ENCODE results near the gene HEBP1. TPM values are rescaled to one million over a fixed set of nuclear protein-coding genes. Genes with fewer than 3 reads are reported as not detected.

HEBP1 gene
- total RNA-seq, 2 donors from 2014 or later: 30.0 to 40.3 TPM

DNA sequence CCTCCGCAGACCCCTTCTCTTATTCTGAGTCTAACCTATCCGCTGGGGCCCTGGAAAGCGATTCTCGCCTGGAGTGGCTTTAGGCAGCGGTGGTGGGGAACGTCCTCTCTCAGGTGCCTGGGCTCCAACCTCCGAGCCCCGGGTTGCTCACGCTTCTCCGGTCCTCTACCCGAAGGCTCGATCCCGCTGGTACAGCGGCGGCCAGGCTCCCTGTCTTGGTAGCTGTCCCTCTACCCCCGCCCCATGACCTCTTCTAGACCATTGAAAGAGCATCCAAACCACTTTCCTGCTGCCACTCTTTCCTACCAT, 505 bp upstream of the HEBP1 start:
- 3% methylated on average over 16 of the region's 16 CpGs for WGBS
- Histone ChIP-seq H3K4me1 (replicated peaks) (peaks cover 3% of the 10 kb centered on the region), H3K27ac (peak overlapping the region; percentile 95 to 96), H3K4me3 (peak overlapping the region; percentile 67 to 82), H3K27me3 (replicated peaks; ENCODE audit: insufficient read depth) (no peaks in the 10 kb centered on the region), H3K36me3 (no peaks in the 10 kb centered on the region), H3K9me3 (no peaks in the 10 kb centered on the region)
- TF ChIP-seq, protein P1, sequence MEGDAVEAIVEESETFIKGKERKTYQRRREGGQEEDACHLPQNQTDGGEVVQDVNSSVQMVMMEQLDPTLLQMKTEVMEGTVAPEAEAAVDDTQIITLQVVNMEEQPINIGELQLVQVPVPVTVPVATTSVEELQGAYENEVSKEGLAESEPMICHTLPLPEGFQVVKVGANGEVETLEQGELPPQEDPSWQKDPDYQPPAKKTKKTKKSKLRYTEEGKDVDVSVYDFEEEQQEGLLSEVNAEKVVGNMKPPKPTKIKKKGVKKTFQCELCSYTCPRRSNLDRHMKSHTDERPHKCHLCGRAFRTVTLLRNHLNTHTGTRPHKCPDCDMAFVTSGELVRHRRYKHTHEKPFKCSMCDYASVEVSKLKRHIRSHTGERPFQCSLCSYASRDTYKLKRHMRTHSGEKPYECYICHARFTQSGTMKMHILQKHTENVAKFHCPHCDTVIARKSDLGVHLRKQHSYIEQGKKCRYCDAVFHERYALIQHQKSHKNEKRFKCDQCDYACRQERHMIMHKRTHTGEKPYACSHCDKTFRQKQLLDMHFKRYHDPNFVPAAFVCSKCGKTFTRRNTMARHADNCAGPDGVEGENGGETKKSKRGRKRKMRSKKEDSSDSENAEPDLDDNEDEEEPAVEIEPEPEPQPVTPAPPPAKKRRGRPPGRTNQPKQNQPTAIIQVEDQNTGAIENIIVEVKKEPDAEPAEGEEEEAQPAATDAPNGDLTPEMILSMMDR (IDR thresholded peaks at IDR 0.05): no peak
- TF ChIP-seq POLR2A (IDR thresholded peaks at IDR 0.05): no peak
- no peak for DNase-seq (ENCODE audit: low spot score)
- intact Hi-C loops (cut with DNase I): loop anchor here (5.0 kb wide), 1 partner anchor 83 kb away; no protein-coding TSS in a partner anchor

DNA sequence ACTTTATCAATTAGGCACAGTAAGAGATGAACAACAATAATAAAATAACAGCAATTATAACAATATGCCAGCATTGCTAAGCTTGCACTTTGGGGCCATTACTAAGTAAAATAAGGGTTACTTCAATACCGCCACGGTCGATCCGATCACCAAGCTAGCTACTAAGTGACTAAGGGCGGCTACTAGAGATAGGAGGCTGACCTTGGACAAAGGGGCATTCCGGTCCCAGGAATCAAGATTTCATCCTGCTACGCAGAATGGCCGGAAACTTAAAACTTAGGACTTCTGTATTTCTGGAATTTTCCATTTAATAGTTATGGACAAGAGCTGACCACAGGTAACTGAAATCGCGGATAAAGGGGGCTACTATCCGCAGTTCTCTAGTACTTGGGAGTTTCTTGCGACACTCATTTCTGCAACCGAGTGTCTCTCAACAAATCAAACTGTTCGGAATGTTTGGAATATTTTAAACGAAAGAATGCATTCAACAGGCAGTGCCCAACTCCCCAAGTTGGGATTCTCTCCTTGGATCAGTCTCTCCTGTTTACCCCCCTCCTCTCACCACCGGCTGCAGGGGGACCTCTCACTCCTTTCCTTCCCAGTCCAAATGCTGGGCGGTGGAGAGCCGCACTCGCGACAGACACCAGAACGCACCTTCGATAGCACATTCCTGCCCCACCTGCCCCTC, 650 bp downstream of the HEBP1 start:
- 26% methylated on average over 22 of the region's 22 CpGs for WGBS
- DNase-seq (ENCODE audit: low spot score): no peak
- Histone ChIP-seq H3K27me3 (replicated peaks; ENCODE audit: insufficient read depth) (no peaks in the 10 kb centered on the region), H3K36me3 (no peaks in the 10 kb centered on the region), H3K4me3 (peak overlapping the region; percentile 67 to 82), H3K9me3 (no peaks in the 10 kb centered on the region), H3K4me1 (replicated peaks) (peaks cover 3% of the 10 kb centered on the region), H3K27ac (peak overlapping the region; percentile 73 to 95)
- intact Hi-C loops (cut with DNase I): no loop called here
- TF ChIP-seq POLR2A (IDR thresholded peaks at IDR 0.05): no peak
- TF ChIP-seq, protein P1 (IDR thresholded peaks at IDR 0.05): no peak
- TF ChIP-seq POLR2AphosphoS5 (IDR thresholded peaks at IDR 0.05): no peak

DNA sequence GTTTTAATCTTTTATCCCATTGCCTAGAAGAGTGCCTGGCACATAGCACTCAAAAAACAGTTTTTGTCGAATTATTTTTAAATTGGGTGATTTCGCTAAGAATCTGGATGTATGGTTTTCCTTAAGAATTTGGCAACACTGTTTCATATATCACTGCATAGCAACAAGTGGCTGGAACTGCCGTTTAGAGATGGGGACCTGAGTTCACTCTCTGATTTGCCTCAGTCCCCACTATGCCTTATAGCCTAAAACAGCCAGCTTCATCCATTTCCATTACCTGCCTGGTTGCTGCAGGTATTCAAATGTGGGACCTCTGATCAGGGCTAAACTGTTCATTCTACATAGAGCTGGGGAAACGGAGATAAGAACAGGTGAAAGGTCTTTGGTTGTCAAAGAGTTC, 1.8 kb downstream of the HEBP1 start:
- DNase-seq (ENCODE audit: low spot score): no peak
- intact Hi-C loops (cut with DNase I): no loop called here
- Histone ChIP-seq H3K4me1 (replicated peaks) (peaks cover 3% of the 10 kb centered on the region), H3K27ac (no peak overlapping the region), H3K36me3 (no peaks in the 10 kb centered on the region), H3K9me3 (no peaks in the 10 kb centered on the region), H3K27me3 (replicated peaks; ENCODE audit: insufficient read depth) (no peaks in the 10 kb centered on the region), H3K4me3 (no peak overlapping the region)
- 86% methylated on average over 4 of the region's 4 CpGs for WGBS
- TF ChIP-seq, protein P1 (IDR thresholded peaks at IDR 0.05): no peak

DNA sequence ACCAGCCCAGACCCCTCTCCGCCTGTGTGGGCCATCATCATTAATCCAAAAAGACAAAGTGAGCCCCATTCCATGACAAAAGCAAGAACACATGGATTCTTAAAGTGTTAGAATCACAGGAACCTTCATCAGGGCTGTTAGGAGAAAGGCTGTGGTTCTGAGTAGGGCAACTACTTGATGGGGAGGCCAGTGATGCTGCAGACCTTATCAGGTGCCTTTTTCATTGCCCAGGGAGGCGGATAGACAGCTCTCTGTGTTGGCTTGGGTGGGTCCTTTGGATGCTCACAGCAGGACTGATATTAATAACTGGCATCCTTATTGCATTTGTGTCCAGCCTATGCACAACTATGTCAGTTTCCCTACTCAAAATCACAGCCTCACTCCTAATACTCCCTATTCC, 2.3 kb downstream of the HEBP1 start:
- intact Hi-C loops (cut with DNase I): no loop called here
- Histone ChIP-seq H3K4me3 (no peak overlapping the region), H3K27me3 (replicated peaks; ENCODE audit: insufficient read depth) (no peaks in the 10 kb centered on the region), H3K4me1 (replicated peaks) (peaks cover 3% of the 10 kb centered on the region), H3K27ac (no peak overlapping the region), H3K9me3 (no peaks in the 10 kb centered on the region), H3K36me3 (no peaks in the 10 kb centered on the region)
- DNase-seq (ENCODE audit: low spot score): no peak
- TF ChIP-seq POLR2A (IDR thresholded peaks at IDR 0.05) (no peak), POLR2AphosphoS5 (IDR thresholded peaks at IDR 0.05) (no peak)
- TF ChIP-seq, protein P1 (IDR thresholded peaks at IDR 0.05): no peak
- WGBS: 40% methylated on average over 2 of the region's 2 CpGs

DNA sequence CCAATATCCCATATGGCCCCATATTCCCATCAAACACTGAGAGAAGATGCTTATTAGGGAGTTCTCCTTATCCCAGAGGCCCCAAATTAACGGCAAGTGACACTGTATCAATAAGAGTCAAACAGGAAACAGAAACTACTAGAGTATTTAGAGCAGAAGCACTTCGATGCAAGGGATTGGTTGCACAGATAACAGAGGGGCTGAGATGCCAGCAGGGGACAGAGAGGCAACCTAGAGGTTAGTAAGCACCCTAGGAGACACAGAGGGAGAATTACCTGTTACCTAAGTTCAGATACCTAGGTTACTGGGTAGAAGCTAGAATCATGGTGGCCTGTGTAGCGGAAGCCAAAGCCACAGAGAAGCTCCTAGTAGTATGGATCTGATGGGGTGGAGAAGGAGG, 2.9 kb downstream of the HEBP1 start:
- DNase-seq (ENCODE audit: low spot score): no peak

More for the DNA sequence above, 2.9 kb downstream of the HEBP1 start:
- WGBS: 62% methylated on average over 3 of the region's 3 CpGs
- Histone ChIP-seq H3K27me3 (replicated peaks; ENCODE audit: insufficient read depth) (no peaks in the 10 kb centered on the region), H3K36me3 (no peaks in the 10 kb centered on the region), H3K27ac (no peak overlapping the region), H3K4me1 (replicated peaks) (peaks cover 3% of the 10 kb centered on the region), H3K4me3 (no peak overlapping the region), H3K9me3 (no peaks in the 10 kb centered on the region)
- TF ChIP-seq POLR2A (IDR thresholded peaks at IDR 0.05) (no peak), POLR2AphosphoS5 (IDR thresholded peaks at IDR 0.05) (no peak)
- TF ChIP-seq, protein P1 (IDR thresholded peaks at IDR 0.05): no peak
- intact Hi-C loops (cut with DNase I): no loop called here

Data from prostate gland (tissue), 2 donors.